NCI-H82 treated with DMSO at 0.1 percent for 48 hours (cell line): Measurements from ENCODE around the gene PABPN1L.

ENCODE experiments used
- DNase-seq: peaks from one replicate; lab custom pipeline; 2025; ENCODE audit not compliant: unreplicated experiment; lab: John Stamatoyannopoulos, UW

The PABPN1L gene

GRCh38 chr16:88853325-88853941 lies 13.0 kb downstream of the PABPN1L start:
- DNase-seq: no peak

GRCh38 chr16:88851616-88852015 lies 14.8 kb downstream of the PABPN1L start:
- no peak for DNase-seq

- no peak for DNase-seq
These were observed 15.8 kb downstream of the PABPN1L start for GRCh38 chr16:88850531-88851199.

GRCh38 chr16:88848557-88848956 lies 17.9 kb downstream of the PABPN1L start:
- no peak for DNase-seq

- DNase-seq: no peak
These were observed 18.8 kb downstream of the PABPN1L start for GRCh38 chr16:88847654-88848053.

GRCh38 chr16:88846088-88846487 lies 20.4 kb downstream of the PABPN1L start:
- DNase-seq: no peak

GRCh38 chr16:88844419-88845036 lies 21.9 kb downstream of the PABPN1L start:
- DNase-seq: no peak

- DNase-seq: no peak
These were observed 23.2 kb downstream of the PABPN1L start for GRCh38 chr16:88843256-88843655.

GRCh38 chr16:88842806-88843205 lies 23.7 kb downstream of the PABPN1L start:
- no peak for DNase-seq

GRCh38 chr16:88842308-88842756 lies 24.1 kb downstream of the PABPN1L start:
- DNase-seq: no peak

GRCh38 chr16:88841521-88842307 lies 24.7 kb downstream of the PABPN1L start:
- no peak for DNase-seq

GRCh38 chr16:88840600-88841215 lies 25.8 kb downstream of the PABPN1L start:
- DNase-seq: no peak

- no peak for DNase-seq
These were observed 26.5 kb downstream of the PABPN1L start for GRCh38 chr16:88839745-88840599.

GRCh38 chr16:88839026-88839529 lies 27.4 kb downstream of the PABPN1L start:
- DNase-seq: no peak

GRCh38 chr16:88838566-88838965 lies 27.9 kb downstream of the PABPN1L start:
- DNase-seq: no peak

GRCh38 chr16:88837806-88838205 lies 28.7 kb downstream of the PABPN1L start:
- no peak for DNase-seq

- DNase-seq: no peak
These were observed 29.7 kb downstream of the PABPN1L start for GRCh38 chr16:88836791-88837190.

- DNase-seq: no peak
These were observed 30.6 kb downstream of the PABPN1L start for GRCh38 chr16:88835818-88836217.

GRCh38 chr16:88835383-88835782 lies 31.1 kb downstream of the PABPN1L start:
- no peak for DNase-seq

- DNase-seq: no peak
These were observed 31.8 kb downstream of the PABPN1L start for GRCh38 chr16:88834670-88835069.
